Esophagus squamous epithelium (tissue), 5 donors: ENCODE measurements around the gene DUSP16. TPM values are rescaled to one million over a fixed set of nuclear protein-coding genes. Genes with fewer than 3 reads are reported as not detected.
A peak's percentile ranks its signal among the peaks of the same experiment; 100 is the strongest.

Experiments used
- DNase-seq: peaks from one replicate; lab custom pipeline; 2025; lab: John Stamatoyannopoulos, UW
- H3K27ac ChIP-seq, 4 donors: fragments of 200-600 bp; sonication (generic); one replicate each; pipeline ENCODE4 v1.5.1; 2016 to 2019; ENCODE audit warnings: mild to moderate bottlenecking in 1 of 4
- H3K27me3 ChIP-seq, 4 donors: fragments of 200-600 bp; sonication (generic); 1 replicate in 3 of 4; 2 replicates in 1 of 4; pipeline versions ENCODE4 v1.5.1 to v1.6.0; 2017 to 2021; ENCODE audit warnings: antibody characterized with exemption in 1 of 4
- H3K36me3 ChIP-seq, 3 donors: fragments of 200-600 bp; sonication (generic); one replicate each; pipeline ENCODE4 v1.5.1; 2016 to 2019
- H3K4me1 ChIP-seq, 3 donors: fragments of 200-600 bp; sonication (generic); one replicate each; pipeline ENCODE4 v1.5.1; 2017 to 2019
- H3K4me3 ChIP-seq, 4 donors: fragments of 200-600 bp; sonication (generic); 1 replicate in 3 of 4; 2 replicates in 1 of 4; pipeline ENCODE4 v1.5.1; 2016 to 2019; ENCODE audit warnings: mild to moderate bottlenecking in 2 of 4, moderate library complexity in 1 of 4
- H3K9me3 ChIP-seq, 3 donors: fragments of 200-600 bp; sonication (generic); one replicate each; pipeline ENCODE4 v1.5.1; 2016 to 2019
- POLR2A ChIP-seq, 4 donors: fragments of 450-650 bp; IDR thresholded peaks; one replicate each; pipeline ENCODE4 v1.6.1; 2017; ENCODE audit warnings: antibody characterized with exemption in 4 of 4, mild to moderate bottlenecking in 4 of 4, moderate library complexity in 3 of 4
- WGBS, 2 donors: methylation state at CpG; one replicate each; pipeline ENCODE4 v1.1.5; 2018; 5-methylcytosine and 5-hydroxymethylcytosine counted together
- intact Hi-C: fragments of 100-400 bp; cut with DNase I; formaldehyde crosslinking; loops from one replicate; pipeline ENCODE4 v1.15.0; 2022
- total RNA-seq, 4 donors: library from RNA; depleted of rRNA; stranded (reverse); fragments of >200 nt; gene quantifications; one replicate each; pipeline ENCODE4 v1.1.0, GENCODE V29; 2016
- TF ChIP-seq, protein P1 (sequence below), 6 experiments: fragments of 450-650 bp in 4 of 6; fragments of 200-600 bp in 2 of 6; sonication (generic) in 2 of 6; IDR thresholded peaks; one replicate each; pipeline ENCODE4 v1.5.1; 2016 to 2019; ENCODE audit warnings: antibody characterized with exemption in 6 of 6, mild to moderate bottlenecking in 4 of 6, moderate library complexity in 4 of 6
- donor health status: DM: yes; HTN: yes; CAD: no.

DUSP16 gene
- total RNA-seq, 4 donors from 2014 or later, result 15.6 to 27.9 (median 16.5) TPM

DNA sequence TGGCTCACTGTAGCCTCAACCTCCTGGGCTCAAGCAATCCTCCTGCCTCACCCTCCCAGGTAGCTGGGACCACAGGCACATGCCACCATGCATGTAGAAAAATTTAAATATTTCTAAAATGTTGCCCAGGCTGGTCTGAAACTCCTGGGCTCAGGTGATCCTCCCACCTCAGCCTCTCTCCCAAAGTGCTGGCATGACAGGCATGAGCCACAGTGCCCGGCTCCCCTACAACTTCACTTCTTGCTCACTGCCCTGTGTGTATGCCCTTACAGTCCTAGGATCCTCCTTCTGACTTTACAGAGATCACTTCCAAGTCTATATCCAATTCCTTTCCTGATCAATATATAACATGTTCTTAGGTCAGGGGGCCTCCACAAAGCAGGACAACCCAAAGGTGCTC lies 25.2 kb upstream of the DUSP16 start:
- no peaks in the 10 kb centered on the region for H3K36me3 ChIP-seq
- WGBS, 2 donors, result 86 to 100% methylated on average over 1 of the region's 1 CpG
- no peak overlapping the region for H3K4me3 ChIP-seq
- H3K27ac ChIP-seq, result peak overlapping the region in 1 of 4 donors; percentile 65
- H3K4me1 ChIP-seq, result peaks cover 0 to 36% (median 14%) of the 10 kb centered on the region in 3 donors
- H3K9me3 ChIP-seq, result no peaks in the 10 kb centered on the region
- H3K27me3 ChIP-seq, result no peaks in the 10 kb centered on the region
- intact Hi-C loops, result no loop called here
- no peak for DNase-seq
- TF ChIP-seq, protein P1, sequence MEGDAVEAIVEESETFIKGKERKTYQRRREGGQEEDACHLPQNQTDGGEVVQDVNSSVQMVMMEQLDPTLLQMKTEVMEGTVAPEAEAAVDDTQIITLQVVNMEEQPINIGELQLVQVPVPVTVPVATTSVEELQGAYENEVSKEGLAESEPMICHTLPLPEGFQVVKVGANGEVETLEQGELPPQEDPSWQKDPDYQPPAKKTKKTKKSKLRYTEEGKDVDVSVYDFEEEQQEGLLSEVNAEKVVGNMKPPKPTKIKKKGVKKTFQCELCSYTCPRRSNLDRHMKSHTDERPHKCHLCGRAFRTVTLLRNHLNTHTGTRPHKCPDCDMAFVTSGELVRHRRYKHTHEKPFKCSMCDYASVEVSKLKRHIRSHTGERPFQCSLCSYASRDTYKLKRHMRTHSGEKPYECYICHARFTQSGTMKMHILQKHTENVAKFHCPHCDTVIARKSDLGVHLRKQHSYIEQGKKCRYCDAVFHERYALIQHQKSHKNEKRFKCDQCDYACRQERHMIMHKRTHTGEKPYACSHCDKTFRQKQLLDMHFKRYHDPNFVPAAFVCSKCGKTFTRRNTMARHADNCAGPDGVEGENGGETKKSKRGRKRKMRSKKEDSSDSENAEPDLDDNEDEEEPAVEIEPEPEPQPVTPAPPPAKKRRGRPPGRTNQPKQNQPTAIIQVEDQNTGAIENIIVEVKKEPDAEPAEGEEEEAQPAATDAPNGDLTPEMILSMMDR (IDR thresholded peaks at IDR 0.05), result no peak
- TF ChIP-seq POLR2A (IDR thresholded peaks at IDR 0.05), result no peak

DNA sequence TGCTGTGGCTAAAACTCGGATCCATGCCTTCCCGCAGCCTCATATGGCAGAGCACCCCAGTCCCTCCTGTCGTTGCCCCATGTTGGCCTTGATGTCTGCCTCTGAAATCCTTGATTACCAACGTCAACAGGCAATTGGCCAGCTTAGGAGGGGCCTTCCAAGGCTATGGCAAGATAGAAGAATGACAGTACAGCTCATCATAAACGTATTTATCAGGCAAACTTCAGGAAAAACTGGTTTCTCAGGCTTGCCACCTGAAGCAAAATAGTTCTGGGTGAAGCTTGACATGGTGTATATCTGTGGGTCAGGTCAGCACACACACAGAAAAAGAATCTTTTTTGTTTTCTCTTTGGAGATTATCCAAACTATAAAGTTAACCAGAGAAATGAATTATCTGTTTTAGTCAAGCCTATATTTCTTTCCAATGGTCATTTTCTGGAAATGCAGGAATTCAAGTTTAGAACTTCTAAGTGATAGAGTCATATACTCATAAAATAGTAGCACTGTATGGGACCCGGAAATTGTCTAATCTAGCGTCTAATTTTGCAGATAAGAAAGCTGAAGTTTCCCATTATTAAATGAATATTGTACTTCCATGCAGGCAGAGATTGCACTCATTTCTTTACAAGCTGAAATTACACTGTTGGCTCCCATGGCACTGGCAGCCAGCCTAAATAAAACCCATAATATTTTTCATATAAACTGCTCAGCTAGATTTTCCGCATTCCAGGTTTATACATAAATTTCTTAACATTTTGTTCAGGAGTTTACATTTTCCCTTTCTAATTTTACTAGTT lies 24.4 kb upstream of the DUSP16 start:
- 61 to 66% methylated on average over 7 to 8 of the region's 8 CpGs for WGBS, 2 donors
- Histone ChIP-seq H3K36me3 (no peaks in the 10 kb centered on the region), H3K4me3 (no peak overlapping the region), H3K9me3 (no peaks in the 10 kb centered on the region), H3K27me3 (no peaks in the 10 kb centered on the region), H3K27ac (peak overlapping the region in 2 of 4 donors; percentile 65 to 75), H3K4me1 (peaks cover 0 to 36% (median 14%) of the 10 kb centered on the region in 3 donors)
- no peak for DNase-seq
- TF ChIP-seq, protein P1 (IDR thresholded peaks at IDR 0.05), result no peak
- intact Hi-C loops, result no loop called here

DNA sequence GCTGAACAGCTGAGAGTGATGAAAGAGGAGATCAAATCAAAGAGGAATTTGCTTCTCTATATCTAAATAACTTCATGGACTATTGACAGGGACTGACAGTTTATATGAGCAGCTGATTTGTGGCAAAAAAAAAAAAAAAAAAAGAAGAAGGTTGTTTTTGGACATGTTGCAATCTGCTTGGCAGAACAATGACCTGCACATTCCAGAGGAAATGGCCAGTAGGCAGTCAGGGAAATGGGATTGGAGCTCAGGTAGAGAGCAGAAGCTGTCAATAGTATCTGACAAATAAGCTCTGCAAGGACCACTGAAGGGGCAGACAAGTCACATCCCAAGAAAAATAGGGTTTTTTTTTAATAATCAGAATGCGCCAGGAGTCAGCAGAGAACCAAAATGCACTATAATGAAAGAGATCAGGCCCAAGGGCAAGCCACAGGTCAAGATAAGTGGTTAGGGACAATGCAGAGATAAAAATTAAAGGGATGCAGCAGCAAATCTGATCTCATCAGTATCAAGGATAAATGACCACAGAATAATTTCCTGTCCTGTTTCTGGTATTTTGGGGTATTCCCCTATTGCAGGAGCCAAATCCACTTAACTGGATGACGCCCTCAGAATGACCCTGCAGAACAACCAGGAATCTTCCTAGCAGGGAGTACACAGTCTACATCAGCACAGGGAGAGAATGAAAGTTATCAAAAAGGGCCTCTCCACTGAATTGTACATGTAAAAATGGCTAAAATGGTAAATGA lies 22.6 kb upstream of the DUSP16 start:
- H3K27me3 ChIP-seq, result no peaks in the 10 kb centered on the region
- intact Hi-C loops, result no loop called here
- no peaks in the 10 kb centered on the region for H3K36me3 ChIP-seq
- H3K4me3 ChIP-seq, result no peak overlapping the region
- H3K4me1 ChIP-seq, result peaks cover 0 to 36% (median 14%) of the 10 kb centered on the region in 3 donors
- TF ChIP-seq POLR2A (IDR thresholded peaks at IDR 0.05), result no peak
- TF ChIP-seq, protein P1 (IDR thresholded peaks at IDR 0.05), result no peak
- no peaks in the 10 kb centered on the region for H3K9me3 ChIP-seq
- WGBS, 2 donors, result 72 to 78% methylated on average over 2 of the region's 2 CpGs
- DNase-seq, result no peak
- peak overlapping the region in 2 of 4 donors; percentile 65 to 75 for H3K27ac ChIP-seq

DNA sequence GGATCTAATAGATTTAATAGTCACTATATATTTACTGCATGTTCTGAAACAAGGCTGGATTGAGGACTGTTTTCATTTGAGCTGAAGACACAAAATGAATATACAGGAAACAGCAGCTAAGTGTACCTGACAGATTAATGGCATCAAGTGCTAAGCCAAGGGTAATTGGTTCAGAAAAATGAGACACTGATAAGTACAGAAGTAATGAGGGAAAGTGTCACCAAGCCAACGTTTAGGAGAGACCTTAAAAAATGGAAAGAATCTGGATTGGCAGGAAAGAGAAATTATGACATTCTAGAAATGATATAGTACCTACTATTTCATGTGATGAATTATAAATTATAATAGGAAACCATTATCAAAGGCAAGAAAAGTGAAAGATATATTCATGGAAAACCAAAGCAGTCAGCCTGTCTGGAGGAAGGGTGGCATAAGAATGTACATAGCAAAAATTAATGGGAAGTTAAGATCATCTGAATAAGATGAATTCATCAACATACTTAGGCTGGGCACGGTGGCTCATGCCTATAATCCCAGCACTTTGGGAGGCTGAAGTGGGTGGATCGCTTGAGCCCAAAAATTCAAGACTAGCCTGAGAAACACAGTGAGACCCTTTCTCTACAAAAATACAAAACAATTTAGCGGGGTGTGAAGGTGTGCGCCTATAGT lies 21.0 kb upstream of the DUSP16 start:
- H3K9me3 ChIP-seq, result no peaks in the 10 kb centered on the region
- intact Hi-C loops, result no loop called here
- no peaks in the 10 kb centered on the region for H3K27me3 ChIP-seq
- DNase-seq, result no peak
- H3K27ac ChIP-seq, result peak overlapping the region in 2 of 4 donors; percentile 20 to 56
- no peak for TF ChIP-seq POLR2A (IDR thresholded peaks at IDR 0.05)
- TF ChIP-seq, protein P1 (IDR thresholded peaks at IDR 0.05), result no peak
- no peak overlapping the region for H3K4me3 ChIP-seq
- 73 to 75% methylated on average over 5 of the region's 5 CpGs for WGBS, 2 donors
- H3K36me3 ChIP-seq, result no peaks in the 10 kb centered on the region
- H3K4me1 ChIP-seq, result peaks cover 0 to 36% (median 14%) of the 10 kb centered on the region in 3 donors
